ENCODE measurements around the gene CTH. TPM values are rescaled to one million over a fixed set of nuclear protein-coding genes. Genes with fewer than 3 reads are reported as not detected.
A peak's percentile ranks its signal among the peaks of the same experiment; 100 is the strongest.

CTH gene
- total and polyA plus RNA-seq, 2 experiments from 2014 or later, result 31.0 to 34.3 TPM

GRCh38 chr1:70426154-70427131 lies 15.4 kb downstream of the CTH start:
- Histone ChIP-seq H3F3A (replicated peaks; ENCODE audit: low read depth) (no peaks in the 10 kb centered on the region), H3K4me1 (ENCODE audit: insufficient read depth) (peaks cover 12% of the 10 kb centered on the region), H3K9me2 (ENCODE audit: insufficient read depth) (no peaks in the 10 kb centered on the region), H3K27ac (ENCODE audit: low read depth) (peak overlapping the region; percentile 51), H3K79me2 (replicated peaks; ENCODE audit: insufficient read depth) (no peaks in the 10 kb centered on the region), H3K36me3 (ENCODE audit: insufficient read depth) (peaks cover 53% of the 10 kb centered on the region), H3K4me3 (no peak overlapping the region), H4K20me1 (replicated peaks; ENCODE audit: insufficient read depth) (no peaks in the 10 kb centered on the region; the same call in 1 of the 2 replicates), H2AFZ (no peak overlapping the region), H3K4me2 (no peak overlapping the region), H3K27me3 (ENCODE audit: insufficient read depth) (no peaks in the 10 kb centered on the region)
- peaks cover 84% of the 10 kb centered on the region for H3K36me3 Mint-ChIP-seq (ENCODE audit: low read depth)
- DNase-seq (ENCODE audit: low spot score), result no peak
- peaks cover 22% of the 10 kb centered on the region for H3K4me1 Mint-ChIP-seq
- peak overlapping the region; percentile 68 for H3K27ac Mint-ChIP-seq
- peak; percentile 24; the same call in 1 of the 3 replicates for ATAC-seq
- H3K4me3 Mint-ChIP-seq, result no peak overlapping the region; the same call in 2 of the 3 replicates
- H3K9me3 Mint-ChIP-seq, result no peaks in the 10 kb centered on the region
- TF ChIP-seq REST (IDR thresholded peaks at IDR 0.05; ENCODE audit: unreplicated experiment) (no peak), POLR2AphosphoS5 (IDR thresholded peaks at IDR 0.05; ENCODE audit: low read depth) (no peak), ZNF114 (CRISPR knock-in tag; IDR thresholded peaks at IDR 0.05) (no peak), ZNF331 (CRISPR knock-in tag; IDR thresholded peaks at IDR 0.05; ENCODE audit: low read depth) (no peak), ETS1 (IDR thresholded peaks at IDR 0.05) (no peak), CREB1 (CRISPR knock-in tag; IDR thresholded peaks at IDR 0.05; ENCODE audit: low read depth) (no peak), EZH2phosphoT487 (IDR thresholded peaks at IDR 0.05; ENCODE audit: unreplicated experiment) (no peak)
- H3K27me3 Mint-ChIP-seq (ENCODE audit: insufficient read depth, low read depth, poor library complexity), result no peaks in the 10 kb centered on the region

- no peaks in the 10 kb centered on the region for H3K27me3 ChIP-seq (ENCODE audit: insufficient read depth)
- no peak for TF ChIP-seq STAT1 (IDR thresholded peaks at IDR 0.05; ENCODE audit: unreplicated experiment)
- no peak for TF ChIP-seq CREB1 (CRISPR knock-in tag; IDR thresholded peaks at IDR 0.05; ENCODE audit: low read depth)
- no peak for TF ChIP-seq ZNF114 (CRISPR knock-in tag; IDR thresholded peaks at IDR 0.05)
- no peak for TF ChIP-seq ETS1 (IDR thresholded peaks at IDR 0.05)
- no peak for TF ChIP-seq NANOG (IDR thresholded peaks at IDR 0.05; ENCODE audit: borderline replicate concordance)
- no peaks in the 10 kb centered on the region for H3K9me3 Mint-ChIP-seq
- no peak overlapping the region for H2AFZ ChIP-seq
- peaks cover 86% of the 10 kb centered on the region for H3K36me3 Mint-ChIP-seq (ENCODE audit: low read depth)
- H3K36me3 ChIP-seq (ENCODE audit: insufficient read depth), result peaks cover 58% of the 10 kb centered on the region
- no peak overlapping the region for H3K27ac Mint-ChIP-seq
- H3K4me2 ChIP-seq, result no peak overlapping the region
- H3K4me3 ChIP-seq, result no peak overlapping the region
- no peak overlapping the region for H3K4me3 Mint-ChIP-seq
- H4K20me1 ChIP-seq (replicated peaks; ENCODE audit: insufficient read depth), result no peaks in the 10 kb centered on the region; the same call in 1 of the 2 replicates
- no peak overlapping the region for H3K27ac ChIP-seq (ENCODE audit: low read depth)
- no peaks in the 10 kb centered on the region for H3K9me2 ChIP-seq (ENCODE audit: insufficient read depth)
- no peaks in the 10 kb centered on the region for H3K27me3 Mint-ChIP-seq (ENCODE audit: insufficient read depth, low read depth, poor library complexity)
- peaks cover 12% of the 10 kb centered on the region for H3K4me1 ChIP-seq (ENCODE audit: insufficient read depth)
- ATAC-seq (no peak), DNase-seq (ENCODE audit: low spot score) (no peak)
- peaks cover 22% of the 10 kb centered on the region for H3K4me1 Mint-ChIP-seq
- no peaks in the 10 kb centered on the region for H3K79me2 ChIP-seq (replicated peaks; ENCODE audit: insufficient read depth)
- H3F3A ChIP-seq (replicated peaks; ENCODE audit: low read depth), result no peaks in the 10 kb centered on the region
Observed at GRCh38 chr1:70427976-70428375, 16.9 kb downstream of the CTH start.

Measured in GM23338 (cell line).